ENCODE data around the gene INMT.

- TF ChIP-seq CTCF (optimal IDR thresholded peaks at IDR 0.05 in 1 of 3, IDR thresholded peaks at IDR 0.05 in 1 of 3, conservative IDR thresholded peaks at IDR 0.05 in 1 of 3; ENCODE audit: extremely low read depth in 1 of 3, insufficient read depth in 2 of 3, low read length in 3 of 3) = no peak
- no peak for TF ChIP-seq EZH2 (IDR thresholded peaks at IDR 0.05; ENCODE audit: low read length)
Measured at GRCh38 chr7:30703756-30704155, 48.2 kb upstream of the INMT start.

All from keratinocyte (primary cell).